SK-N-SH (cell line): Measurements from ENCODE around the gene TMEM92.

ENCODE experiments used
- CTCF ChIP-seq: fragments of 200-600 bp; sonication (generic); IDR thresholded peaks from 2 replicates; pipeline ENCODE4 v1.6.1; 2017; ENCODE audit warnings: antibody characterized with exemption, mild to moderate bottlenecking, moderate library complexity
- FOXM1 ChIP-seq: IDR thresholded peaks from 2 replicates; pipeline ENCODE4 v1.4.0; 2012; ENCODE audit warnings: low read depth, mild to moderate bottlenecking
- JUND ChIP-seq: IDR thresholded peaks from 2 replicates; pipeline ENCODE4 v1.4.0; 2012
- MAX ChIP-seq: IDR thresholded peaks from 2 replicates; pipeline ENCODE4 v1.4.0; 2012; ENCODE audit warnings: low read depth
- REST ChIP-seq: IDR thresholded peaks from 2 replicates; pipeline ENCODE4 v1.6.1; 2012; ENCODE audit warnings: mild to moderate bottlenecking, low read depth, low read length, moderate library complexity
- SMC3 ChIP-seq: IDR thresholded peaks from 2 replicates; pipeline ENCODE4 v1.6.1; 2012; ENCODE audit warnings: low read depth, low read length, improper control_type of control experiment
- TAF1 ChIP-seq: IDR thresholded peaks from 2 replicates; pipeline ENCODE4 v1.6.1; 2012; ENCODE audit warnings: low read depth, mild to moderate bottlenecking, low read length, moderate library complexity, borderline replicate concordance
- ZBTB33 ChIP-seq: IDR thresholded peaks from 2 replicates; pipeline ENCODE4 v1.4.0; 2012; ENCODE audit warnings: low read depth, borderline replicate concordance

GRCh38 chr17:50295021-50295420 lies 20.8 kb downstream of the TMEM92 start:
- TF ChIP-seq JUND (no peak), SMC3 (no peak), CTCF (no peak), TAF1 (no peak), MAX (no peak), FOXM1 (no peak), ZBTB33 (no peak), REST (no peak)
